Cardiac fibroblast (primary cell): Measurements from ENCODE around the gene C10orf62.

Experiments used
- DNase-seq, 2 donors: peaks; one replicate each; pipeline versions ENCODE4 v3.0.0 to v3.0.0-alpha.2; 2010; ENCODE audit warnings: low read depth in 2 of 2
- H3K4me3 ChIP-seq, 2 donors: replicated peaks in 1 of 2; 1 replicate in 1 of 2; 2 replicates in 1 of 2; pipeline ENCODE4 v1.5.1; 2011; ENCODE audit warnings: low read depth in 2 of 2, low read length in 2 of 2, mild to moderate bottlenecking in 2 of 2, moderate library complexity in 1 of 2
- CTCF ChIP-seq: IDR thresholded peaks from one replicate; pipeline ENCODE4 v1.5.1; 2011; ENCODE audit warnings: low read depth, mild to moderate bottlenecking, low read length, inconsistent platforms

The C10orf62 gene

GRCh38 chr10:97570789-97571471, 18.6 kb upstream of the C10orf62 start:
- DNase-seq, result no peak
- no peak for TF ChIP-seq CTCF
- H3K4me3 ChIP-seq, result no peak overlapping the region

GRCh38 chr10:97571622-97572021, 17.9 kb upstream of the C10orf62 start:
- DNase-seq, result no peak
- no peak overlapping the region for H3K4me3 ChIP-seq
- TF ChIP-seq CTCF, result no peak

GRCh38 chr10:97572214-97572989, 17.1 kb upstream of the C10orf62 start, which contains the start of gene ANKRD2:
ANKRD2 (plus strand) TSS chr10:97572779; CDS start chr10:97572789, 10 bp downstream.
- peak; percentile 95 for TF ChIP-seq CTCF
- no peak within 1 kb of the TSS for H3K4me3 ChIP-seq
- DNase-seq, result peak; percentile 83 to 85

- DNase-seq, result no peak
- no peak for TF ChIP-seq CTCF
- H3K4me3 ChIP-seq, result no peak overlapping the region
These were observed 16.5 kb upstream of the C10orf62 start for GRCh38 chr10:97573021-97573420.

DNA sequence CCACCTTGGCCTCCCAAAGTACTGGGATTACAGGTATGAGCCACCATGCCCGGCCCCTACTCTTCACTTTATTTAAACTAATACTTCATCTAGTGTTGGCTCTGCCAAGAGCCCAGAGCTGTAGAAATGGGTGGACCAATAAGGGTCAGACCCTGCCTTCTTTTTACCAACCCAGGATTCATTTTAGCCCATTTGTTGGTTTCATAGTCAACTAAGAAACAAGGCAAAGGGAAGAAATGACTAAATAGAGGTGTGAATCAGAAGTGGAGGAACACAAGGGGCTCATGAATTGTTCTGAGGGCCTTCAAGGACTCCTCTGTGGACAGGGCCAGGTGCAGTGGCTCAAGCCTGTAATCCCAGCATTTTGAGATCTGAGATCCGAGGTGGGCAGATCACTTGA, 15.8 kb upstream of the C10orf62 start:
- no peak for DNase-seq
- H3K4me3 ChIP-seq, result no peak overlapping the region
- no peak for TF ChIP-seq CTCF

GRCh38 chr10:97574374-97575126, 15.0 kb upstream of the C10orf62 start:
- no peak for TF ChIP-seq CTCF
- DNase-seq, result peak; percentile 62 to 78

More at GRCh38 chr10:97574374-97575126, 15.0 kb upstream of the C10orf62 start:
- H3K4me3 ChIP-seq, result no peak overlapping the region
